ENCODE data around the gene SYPL1.
"Not testable (repeated sequence)": the region's sequence is repeated elsewhere in the genome, so short reads cannot be mapped to it uniquely, and the experiment has no call there.

SYPL1 gene

DNA sequence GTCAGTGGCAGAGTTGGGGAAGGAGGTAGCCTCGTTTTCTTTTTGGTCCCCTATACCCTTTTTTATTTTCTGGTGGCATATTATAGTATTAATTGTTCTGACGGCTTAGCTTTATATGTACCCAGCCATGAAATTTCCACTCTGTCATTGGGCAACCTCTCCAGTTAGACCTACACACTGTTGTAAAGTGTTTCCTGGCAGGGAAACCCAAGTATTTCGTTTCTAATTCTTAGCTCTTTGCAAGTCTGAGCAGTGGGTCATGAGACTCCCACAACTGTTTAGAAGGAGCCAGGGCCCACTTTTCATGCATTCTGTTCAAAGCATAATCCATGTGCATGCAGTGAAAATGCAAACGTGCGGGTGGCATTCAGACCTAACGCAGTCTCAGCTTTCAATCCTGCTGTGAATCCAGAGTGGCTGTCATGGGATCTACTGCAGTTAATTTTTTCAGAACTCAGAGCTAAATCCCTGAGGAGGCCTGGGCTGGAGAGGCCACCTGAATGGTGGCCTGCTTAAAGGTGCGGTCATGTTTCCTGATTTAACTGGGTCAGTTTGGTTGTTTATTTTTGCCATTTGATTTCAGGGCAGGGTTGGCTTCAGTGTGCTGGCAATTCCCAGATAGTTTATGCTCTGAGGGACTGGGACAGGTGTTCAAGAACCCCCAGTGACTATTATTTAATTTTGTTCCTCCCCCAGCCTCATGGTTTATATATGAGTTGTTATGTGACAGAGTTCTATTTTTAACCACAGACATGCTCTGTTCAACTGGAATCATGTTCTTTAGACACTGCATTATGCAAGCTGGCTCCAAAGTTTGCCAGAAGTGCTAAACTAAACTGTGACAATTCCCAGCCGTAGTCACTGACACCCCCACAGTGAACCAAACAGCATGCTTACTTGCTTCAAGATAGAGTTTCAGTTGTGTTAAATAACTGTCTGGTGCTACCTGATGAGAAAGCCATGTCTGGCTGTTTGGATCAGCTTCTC lies 27.4 kb upstream of the SYPL1 start:
- peaks cover 6% of the 10 kb centered on the region for H3K4me1 ChIP-seq
- H3K4me2 ChIP-seq: no peak overlapping the region
- TF ChIP-seq Cebpa-rat (IDR thresholded peaks at IDR 0.05): no peak

DNA sequence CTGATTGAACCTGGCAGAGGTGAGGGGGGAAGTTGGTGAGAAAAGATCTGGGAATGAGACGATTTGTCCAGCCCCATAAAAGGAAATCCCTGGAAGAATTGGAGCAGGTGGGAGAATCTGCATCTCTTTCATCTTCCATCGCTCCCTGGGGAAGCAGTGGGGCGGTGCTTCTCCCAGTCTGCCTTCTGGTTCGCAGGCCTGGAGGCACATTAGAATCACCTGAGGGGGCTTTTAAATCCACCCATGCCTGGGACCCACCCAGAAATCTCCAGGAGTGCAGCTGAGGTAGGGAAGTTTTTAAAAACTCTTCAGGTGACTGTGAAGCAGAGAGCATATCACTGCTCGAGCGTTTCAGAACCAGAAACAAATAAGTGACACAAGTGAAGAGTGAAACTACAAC lies 26.7 kb upstream of the SYPL1 start:
- TF ChIP-seq Cebpa-rat (IDR thresholded peaks at IDR 0.05): no peak
- Histone ChIP-seq H4K20me1 (no peaks in the 10 kb centered on the region), H3K9me3 (no peaks in the 10 kb centered on the region), H3K4me2 (no peak overlapping the region), H3K27me3 (no peaks in the 10 kb centered on the region), H3K4me3 (no peak overlapping the region), H3K36me3 (no peaks in the 10 kb centered on the region), H3K9ac (no peak overlapping the region), H3K27ac (no peak overlapping the region), H3K4me1 (peaks cover 6% of the 10 kb centered on the region)

More for the DNA sequence above, 27.4 kb upstream of the SYPL1 start:
- Histone ChIP-seq H4K20me1 (no peaks in the 10 kb centered on the region), H3K36me3 (no peaks in the 10 kb centered on the region), H3K9ac (no peak overlapping the region), H3K27me3 (no peaks in the 10 kb centered on the region), H3K27ac (no peak overlapping the region), H3K9me3 (no peaks in the 10 kb centered on the region), H3K4me3 (no peak overlapping the region)

DNA sequence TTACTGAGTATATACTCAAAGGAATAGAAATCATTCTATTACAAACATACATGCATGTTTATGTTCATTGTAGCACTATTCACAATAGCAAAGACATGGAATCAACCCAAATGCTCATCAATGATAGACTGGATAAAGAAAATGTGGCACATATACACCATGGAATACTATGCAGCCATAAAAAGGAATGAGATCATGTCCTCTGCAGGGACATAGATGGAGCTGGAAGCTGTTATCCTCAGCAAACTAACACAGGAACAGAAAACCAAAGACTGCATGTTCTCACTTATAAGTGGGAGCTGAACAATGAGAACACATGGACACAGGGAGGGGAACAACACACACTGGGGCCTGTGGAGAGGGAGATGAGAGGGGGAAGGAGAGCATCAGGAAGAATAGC lies 26.1 kb upstream of the SYPL1 start:
- H3K27me3 ChIP-seq, H4K20me1 ChIP-seq, H3K4me1 ChIP-seq, H3K9ac ChIP-seq, H3K27ac ChIP-seq, H3K9me3 ChIP-seq, H3K4me2 ChIP-seq, H3K36me3 ChIP-seq, H3K4me3 ChIP-seq: not testable (repeated sequence)

DNA sequence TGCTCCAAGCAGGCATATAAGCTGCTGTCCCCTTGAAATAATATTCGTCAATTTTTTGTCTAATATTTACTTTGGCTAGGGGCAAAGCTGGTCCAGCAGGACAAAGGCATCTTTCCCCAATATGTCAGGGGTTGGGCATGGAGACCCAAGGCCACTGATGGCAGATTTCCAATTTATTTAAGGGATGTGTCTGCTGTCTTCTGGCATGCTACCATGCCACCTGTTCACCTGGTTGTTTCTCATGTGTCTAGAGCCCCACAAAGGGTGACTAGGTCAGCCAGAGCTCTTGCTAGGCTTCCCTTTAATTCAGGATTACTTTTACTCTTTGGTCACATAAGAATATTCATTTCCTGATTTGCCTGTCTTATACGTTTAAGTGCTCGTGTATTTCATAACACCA lies 22.1 kb upstream of the SYPL1 start:
- H4K20me1 ChIP-seq: no peaks in the 10 kb centered on the region
- no peak overlapping the region for H3K27ac ChIP-seq
- no peak for TF ChIP-seq Cebpa-rat (IDR thresholded peaks at IDR 0.05)
- H3K4me2 ChIP-seq: no peak overlapping the region
- no peaks in the 10 kb centered on the region for H3K4me1 ChIP-seq
- H3K36me3 ChIP-seq: no peaks in the 10 kb centered on the region
- no peaks in the 10 kb centered on the region for H3K9me3 ChIP-seq
- H3K9ac ChIP-seq: no peak overlapping the region
- H3K27me3 ChIP-seq: no peaks in the 10 kb centered on the region
- no peak overlapping the region for H3K4me3 ChIP-seq

DNA sequence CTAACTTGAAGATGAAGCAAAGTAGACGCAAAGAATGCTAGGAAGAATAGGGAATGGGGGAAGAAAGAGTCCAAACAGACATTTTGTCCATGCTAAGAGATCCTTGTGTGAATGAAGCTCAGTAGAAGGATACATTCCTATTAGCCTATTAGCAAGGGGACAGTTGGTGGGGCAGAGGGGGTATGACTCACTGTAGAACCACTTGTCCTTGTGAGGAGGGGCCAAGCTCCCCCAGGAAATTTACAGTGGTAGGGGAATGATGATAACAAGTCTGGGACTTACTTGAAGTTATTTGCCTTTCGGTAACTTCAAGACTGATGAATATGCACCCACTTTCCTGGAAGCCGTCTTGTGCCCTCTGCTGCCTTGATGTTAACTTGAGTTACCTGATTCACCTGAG lies 17.2 kb upstream of the SYPL1 start:
- no peak overlapping the region for H3K4me3 ChIP-seq
- H3K4me2 ChIP-seq: no peak overlapping the region
- no peaks in the 10 kb centered on the region for H4K20me1 ChIP-seq
- H3K36me3 ChIP-seq: no peaks in the 10 kb centered on the region
- H3K27me3 ChIP-seq: no peaks in the 10 kb centered on the region
- no peaks in the 10 kb centered on the region for H3K9me3 ChIP-seq
- no peak for TF ChIP-seq Cebpa-rat (IDR thresholded peaks at IDR 0.05)
- no peak overlapping the region for H3K27ac ChIP-seq
- no peak overlapping the region for H3K9ac ChIP-seq
- no peaks in the 10 kb centered on the region for H3K4me1 ChIP-seq

DNA sequence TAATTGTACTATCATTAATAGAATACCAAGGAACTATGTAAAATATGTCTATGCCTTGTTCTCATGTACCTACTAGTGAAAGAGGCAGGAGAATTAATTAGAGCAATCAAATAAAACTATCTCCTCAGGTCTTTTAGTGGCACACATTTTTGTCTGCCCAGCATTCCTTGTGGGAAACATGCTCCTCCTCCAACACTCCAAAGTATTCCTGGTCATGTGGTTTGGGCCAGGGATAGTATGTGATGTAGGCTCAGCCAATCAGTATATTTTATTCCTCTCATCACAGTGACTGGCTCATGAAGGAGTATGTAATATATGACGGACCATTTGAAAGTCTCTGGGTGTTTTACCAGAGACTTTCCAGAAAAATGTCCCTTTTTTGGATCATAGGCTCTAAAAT lies 16.7 kb upstream of the SYPL1 start:
- Histone ChIP-seq H3K4me1 (no peaks in the 10 kb centered on the region), H3K9me3 (no peaks in the 10 kb centered on the region), H3K27me3 (no peaks in the 10 kb centered on the region), H3K4me2 (no peak overlapping the region), H4K20me1 (no peaks in the 10 kb centered on the region), H3K4me3 (no peak overlapping the region), H3K9ac (no peak overlapping the region), H3K36me3 (no peaks in the 10 kb centered on the region), H3K27ac (no peak overlapping the region)
- no peak for TF ChIP-seq Cebpa-rat (IDR thresholded peaks at IDR 0.05)

DNA sequence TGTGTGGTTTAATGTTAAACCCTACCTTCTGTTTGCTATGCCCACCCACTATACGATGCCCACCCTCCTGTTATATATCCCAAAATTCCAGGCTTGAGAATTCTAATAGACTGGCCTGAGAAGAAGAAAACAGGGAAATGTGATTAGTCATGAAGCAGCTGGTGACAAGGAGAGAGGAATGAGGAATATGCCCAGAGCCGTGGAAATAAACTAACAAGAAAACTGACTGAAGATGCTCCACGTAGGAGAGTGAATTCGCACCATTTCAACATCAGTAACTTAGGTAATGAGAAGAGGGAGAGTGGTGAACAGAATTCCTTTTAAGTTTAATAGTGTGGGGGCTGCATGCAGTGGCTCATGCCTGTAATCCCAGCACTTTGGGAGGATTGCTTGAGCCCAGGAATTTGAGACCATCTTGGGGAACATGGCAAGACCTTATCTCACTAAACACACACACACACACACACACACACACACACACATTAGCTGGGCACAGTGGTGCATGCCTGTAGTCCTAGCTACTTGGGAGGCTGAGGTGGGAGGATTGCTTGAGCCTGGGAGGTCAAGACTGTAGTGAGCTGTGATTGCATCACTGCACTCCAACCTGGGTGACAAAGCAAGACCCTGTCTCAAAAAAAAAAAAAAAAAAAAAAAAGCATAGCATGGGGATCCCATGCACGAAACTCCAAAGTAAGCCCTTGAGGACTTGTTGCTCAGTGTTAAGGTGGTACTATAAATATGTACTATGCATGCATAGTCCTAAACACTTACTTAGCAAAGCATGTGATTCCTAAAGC lies 16.1 kb upstream of the SYPL1 start:
- no peak overlapping the region for H3K27ac ChIP-seq
- no peaks in the 10 kb centered on the region for H4K20me1 ChIP-seq
- no peak overlapping the region for H3K4me2 ChIP-seq
- H3K9ac ChIP-seq: no peak overlapping the region
- H3K36me3 ChIP-seq: no peaks in the 10 kb centered on the region
- no peaks in the 10 kb centered on the region for H3K9me3 ChIP-seq
- no peak for TF ChIP-seq Cebpa-rat (IDR thresholded peaks at IDR 0.05)
- H3K4me3 ChIP-seq: no peak overlapping the region
- no peaks in the 10 kb centered on the region for H3K27me3 ChIP-seq
- H3K4me1 ChIP-seq: no peaks in the 10 kb centered on the region

DNA sequence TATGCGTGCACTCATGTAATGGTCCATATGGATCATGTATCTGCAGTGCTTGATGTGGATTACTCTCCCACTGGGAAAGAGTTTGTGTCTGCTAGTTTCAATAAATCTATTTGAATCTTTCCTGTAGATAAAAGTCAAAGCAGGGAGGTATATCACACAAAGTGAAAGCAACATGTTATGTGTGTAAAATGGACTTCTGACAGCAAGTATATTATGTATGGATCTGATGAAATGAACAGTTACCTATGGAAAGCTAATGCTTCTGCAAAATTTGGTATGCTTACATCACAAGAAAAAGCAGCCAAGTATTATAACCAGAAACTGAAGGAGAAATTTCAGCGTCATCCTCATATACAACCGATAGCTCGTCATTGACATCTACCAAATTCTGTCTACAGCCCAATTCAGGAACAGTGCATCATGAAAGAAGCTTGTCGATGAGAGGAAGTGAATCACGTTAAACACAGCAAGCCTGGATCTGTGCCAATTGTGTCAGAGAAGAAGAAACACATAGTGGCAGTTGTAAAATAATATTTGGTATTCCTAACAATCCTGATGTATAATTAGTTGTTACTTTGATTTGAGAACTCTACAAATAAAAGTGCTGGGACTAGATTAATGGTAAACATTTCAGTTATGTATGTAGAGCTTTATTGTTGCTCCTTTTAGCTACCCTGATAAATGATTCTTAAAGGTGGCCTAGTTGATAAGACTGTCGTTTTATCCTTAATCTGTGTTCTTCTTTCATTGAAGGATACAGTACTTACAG lies 14.2 kb upstream of the SYPL1 start:
- Histone ChIP-seq H3K27ac (no peak overlapping the region), H3K4me1 (no peaks in the 10 kb centered on the region), H3K4me3 (no peak overlapping the region), H3K27me3 (no peaks in the 10 kb centered on the region), H3K36me3 (no peaks in the 10 kb centered on the region), H3K4me2 (no peak overlapping the region), H3K9me3 (no peaks in the 10 kb centered on the region), H3K9ac (no peak overlapping the region), H4K20me1 (no peaks in the 10 kb centered on the region)
- TF ChIP-seq Cebpa-rat (IDR thresholded peaks at IDR 0.05): no peak

DNA sequence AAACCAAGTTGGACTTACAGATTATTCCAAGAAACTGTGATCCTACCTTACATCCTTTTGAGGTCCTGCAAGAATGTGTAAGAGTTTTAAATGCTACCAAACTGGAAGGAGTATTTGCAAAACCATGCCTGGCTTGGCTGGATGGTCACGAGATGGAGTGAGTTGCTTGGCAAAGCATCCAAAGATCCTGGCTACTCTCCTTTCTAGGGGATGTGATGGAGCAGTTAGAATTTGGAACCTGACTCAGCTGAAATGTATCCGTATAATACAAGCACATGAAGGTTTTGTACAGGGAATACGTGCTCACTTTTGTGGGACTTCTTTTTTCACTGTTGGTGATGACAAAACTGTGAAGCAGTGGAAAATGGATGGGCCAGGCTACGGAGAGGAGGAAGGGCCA lies 13.3 kb upstream of the SYPL1 start:
- no peak overlapping the region for H3K9ac ChIP-seq
- no peaks in the 10 kb centered on the region for H3K9me3 ChIP-seq
- H3K4me1 ChIP-seq: no peaks in the 10 kb centered on the region
- H4K20me1 ChIP-seq: no peaks in the 10 kb centered on the region
- H3K4me2 ChIP-seq: no peak overlapping the region
- no peaks in the 10 kb centered on the region for H3K27me3 ChIP-seq
- H3K4me3 ChIP-seq: no peak overlapping the region
- no peak for TF ChIP-seq Cebpa-rat (IDR thresholded peaks at IDR 0.05)
- no peaks in the 10 kb centered on the region for H3K36me3 ChIP-seq
- no peak overlapping the region for H3K27ac ChIP-seq
